Erythroblast (primary cell): Measurements from ENCODE around the gene SLC35F4.

Experiments
- GATA1 ChIP-seq: IDR thresholded peaks from 2 replicates; pipeline ENCODE4 v1.6.1; 2011; ENCODE audit warnings: low read depth, mild to moderate bottlenecking, control low read depth, low read length, moderate library complexity
- POLR2A ChIP-seq: IDR thresholded peaks from 2 replicates; pipeline ENCODE4 v1.6.1; 2011; ENCODE audit warnings: mild to moderate bottlenecking, low read length

GRCh38 chr14:57848786-57849185 lies 17.1 kb downstream of the SLC35F4 start:
- no peak for TF ChIP-seq POLR2A
- TF ChIP-seq GATA1 = no peak
